ENCODE measurements around the gene CDR2L.

DNA sequence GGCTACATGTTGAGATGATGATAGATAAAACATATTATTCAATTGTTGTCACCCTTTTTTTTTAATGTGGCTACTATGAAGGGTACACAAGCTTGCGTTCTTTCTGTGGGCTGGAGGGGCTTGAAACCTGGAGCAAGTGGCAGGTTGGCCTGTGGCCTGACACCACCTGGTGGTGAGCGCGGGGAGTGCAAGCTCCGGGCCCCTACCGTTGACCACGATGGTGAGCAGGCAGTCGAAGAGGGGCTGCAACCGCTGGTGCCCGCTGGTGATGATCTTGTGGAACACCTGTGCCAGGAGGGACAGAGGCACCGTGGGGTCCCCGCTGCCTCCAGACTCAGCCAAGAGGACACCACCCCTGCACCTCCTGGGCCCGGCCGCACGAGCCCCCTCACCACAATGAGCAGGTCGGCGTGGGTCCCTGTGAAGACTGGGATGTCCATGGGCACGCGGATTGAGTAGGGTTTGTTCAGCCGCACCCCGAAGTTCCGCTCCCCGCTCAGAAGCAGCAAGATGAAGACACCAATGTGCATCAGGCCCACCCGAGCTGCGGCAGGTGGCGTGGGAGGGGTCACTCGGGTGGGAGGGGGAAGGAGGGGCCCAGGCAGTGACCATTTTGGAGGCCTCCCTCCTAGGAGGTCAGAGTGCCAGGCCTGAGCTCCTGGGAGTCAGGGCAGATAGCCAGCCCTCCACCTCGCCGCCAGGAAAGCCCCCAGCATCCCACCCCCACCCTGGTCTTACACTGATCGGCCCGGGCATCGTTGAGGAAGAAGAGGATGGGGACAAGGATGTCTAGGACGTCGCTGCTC is 29.3 kb upstream of the CDR2L start:
- TF ChIP-seq ATF3 (IDR thresholded peaks at IDR 0.05) (no peak), YY1 (IDR thresholded peaks at IDR 0.05) (no peak), GABPA (IDR thresholded peaks at IDR 0.05 in 1 of 2, conservative IDR thresholded peaks at IDR 0.05 in 1 of 2) (no peak), RAD21 (IDR thresholded peaks at IDR 0.05) (peak; percentile 76 to 87)
- TF ChIP-seq, protein P1, sequence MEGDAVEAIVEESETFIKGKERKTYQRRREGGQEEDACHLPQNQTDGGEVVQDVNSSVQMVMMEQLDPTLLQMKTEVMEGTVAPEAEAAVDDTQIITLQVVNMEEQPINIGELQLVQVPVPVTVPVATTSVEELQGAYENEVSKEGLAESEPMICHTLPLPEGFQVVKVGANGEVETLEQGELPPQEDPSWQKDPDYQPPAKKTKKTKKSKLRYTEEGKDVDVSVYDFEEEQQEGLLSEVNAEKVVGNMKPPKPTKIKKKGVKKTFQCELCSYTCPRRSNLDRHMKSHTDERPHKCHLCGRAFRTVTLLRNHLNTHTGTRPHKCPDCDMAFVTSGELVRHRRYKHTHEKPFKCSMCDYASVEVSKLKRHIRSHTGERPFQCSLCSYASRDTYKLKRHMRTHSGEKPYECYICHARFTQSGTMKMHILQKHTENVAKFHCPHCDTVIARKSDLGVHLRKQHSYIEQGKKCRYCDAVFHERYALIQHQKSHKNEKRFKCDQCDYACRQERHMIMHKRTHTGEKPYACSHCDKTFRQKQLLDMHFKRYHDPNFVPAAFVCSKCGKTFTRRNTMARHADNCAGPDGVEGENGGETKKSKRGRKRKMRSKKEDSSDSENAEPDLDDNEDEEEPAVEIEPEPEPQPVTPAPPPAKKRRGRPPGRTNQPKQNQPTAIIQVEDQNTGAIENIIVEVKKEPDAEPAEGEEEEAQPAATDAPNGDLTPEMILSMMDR (IDR thresholded peaks at IDR 0.05; ENCODE audit: low read depth, low read length, missing input control) = peak; percentile 88
